ENCODE results near the gene TATDN2.

GRCh38 chr3:10205451-10206165 lies 42.7 kb upstream of the TATDN2 start:
- TF ChIP-seq, protein P1, sequence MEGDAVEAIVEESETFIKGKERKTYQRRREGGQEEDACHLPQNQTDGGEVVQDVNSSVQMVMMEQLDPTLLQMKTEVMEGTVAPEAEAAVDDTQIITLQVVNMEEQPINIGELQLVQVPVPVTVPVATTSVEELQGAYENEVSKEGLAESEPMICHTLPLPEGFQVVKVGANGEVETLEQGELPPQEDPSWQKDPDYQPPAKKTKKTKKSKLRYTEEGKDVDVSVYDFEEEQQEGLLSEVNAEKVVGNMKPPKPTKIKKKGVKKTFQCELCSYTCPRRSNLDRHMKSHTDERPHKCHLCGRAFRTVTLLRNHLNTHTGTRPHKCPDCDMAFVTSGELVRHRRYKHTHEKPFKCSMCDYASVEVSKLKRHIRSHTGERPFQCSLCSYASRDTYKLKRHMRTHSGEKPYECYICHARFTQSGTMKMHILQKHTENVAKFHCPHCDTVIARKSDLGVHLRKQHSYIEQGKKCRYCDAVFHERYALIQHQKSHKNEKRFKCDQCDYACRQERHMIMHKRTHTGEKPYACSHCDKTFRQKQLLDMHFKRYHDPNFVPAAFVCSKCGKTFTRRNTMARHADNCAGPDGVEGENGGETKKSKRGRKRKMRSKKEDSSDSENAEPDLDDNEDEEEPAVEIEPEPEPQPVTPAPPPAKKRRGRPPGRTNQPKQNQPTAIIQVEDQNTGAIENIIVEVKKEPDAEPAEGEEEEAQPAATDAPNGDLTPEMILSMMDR (conservative IDR thresholded peaks at IDR 0.05; ENCODE audit: low read depth, low read length): no peak
- no peak for TF ChIP-seq EZH2 (IDR thresholded peaks at IDR 0.05; ENCODE audit: low read length, unreplicated experiment)
- TF ChIP-seq EZH2phosphoT487 (IDR thresholded peaks at IDR 0.05; ENCODE audit: borderline replicate concordance, low read length): no peak

All from PC-3 (cell line).